IMR-90 (cell line): ENCODE measurements around the gene CYP4F3. TPM values are rescaled to one million over a fixed set of nuclear protein-coding genes. Genes with fewer than 3 reads are reported as not detected.

ENCODE experiments used
- ATAC-seq: fragments of 200-7000 bp; cut with Tn5 transposase; 2 replicates; pipeline ENCODE4 v1.9.1; 2020; ENCODE audit warnings: low read depth, mild to moderate bottlenecking, moderate library complexity
- BruUV-seq: library from RNA; stranded (reverse); fragments of 400-500 nt; replicated peaks from 2 replicates; lab custom pipeline; 2021; lab: Mats Ljungman, UMichigan
- CTCF ChIA-PET: fragments of 300-600 bp; formaldehyde crosslinking; extraction: SDS; loops from one replicate; lab custom pipeline; 2021; ENCODE audit warnings: antibody characterized with exemption; lab: Yijun Ruan, JAX
- POLR2A ChIA-PET: fragments of 300-600 bp; sonication (Branson Sonifier 250); formaldehyde crosslinking; loops from one replicate; lab custom pipeline; 2022; ENCODE audit warnings: antibody characterized with exemption; ENCODE audit not compliant: unreplicated experiment; lab: Charles Lee
- DNase-seq: peaks from one replicate; pipeline ENCODE4 v3.0.0; 2013
- H2AFZ ChIP-seq: replicated peaks from 2 replicates; pipeline ENCODE3; 2013; ENCODE audit warnings: low read length, mild to moderate bottlenecking; ENCODE audit not compliant: poor library complexity
- H2AK5ac ChIP-seq: 2 replicates; pipeline ENCODE4 v1.6.1; 2013; ENCODE audit warnings: low read depth, low read length, inconsistent platforms
- H2AK9ac ChIP-seq: replicated peaks from 2 replicates; pipeline ENCODE3; 2013; ENCODE audit warnings: mild to moderate bottlenecking, low read depth, low read length, moderate library complexity; ENCODE audit not compliant: poor library complexity
- H2BK120ac ChIP-seq: 2 replicates; pipeline ENCODE4 v1.6.1; 2013; ENCODE audit warnings: low read depth, low read length, inconsistent platforms
- H2BK15ac ChIP-seq: 3 replicates; pipeline ENCODE4 v1.6.1; 2013; ENCODE audit warnings: low read depth, low read length, inconsistent platforms
- H2BK20ac ChIP-seq: 2 replicates; pipeline ENCODE4 v1.6.1; 2013; ENCODE audit warnings: low read depth, mild to moderate bottlenecking, inconsistent platforms, low read length, moderate library complexity
- H2BK5ac ChIP-seq: 2 replicates; pipeline ENCODE4 v1.6.1; 2013; ENCODE audit warnings: mild to moderate bottlenecking, low read depth, low read length, inconsistent platforms; ENCODE audit not compliant: poor library complexity, severe bottlenecking
- H3K14ac ChIP-seq: replicated peaks from 2 replicates; pipeline ENCODE4 v1.6.1; 2013; ENCODE audit warnings: low read depth, low read length, inconsistent platforms
- H3K18ac ChIP-seq: 2 replicates; pipeline ENCODE4 v1.6.1; 2013; ENCODE audit warnings: low read depth, low read length, control low read depth
- H3K23ac ChIP-seq: 2 replicates; pipeline ENCODE4 v1.6.1; 2013; ENCODE audit warnings: low read depth, low read length, inconsistent platforms
- H3K27ac ChIP-seq: 2 replicates; pipeline ENCODE4 v1.5.1; 2013; ENCODE audit warnings: mild to moderate bottlenecking, control low read depth, low read length; ENCODE audit not compliant: insufficient read depth
- H3K27me3 ChIP-seq: 2 replicates; pipeline ENCODE4 v1.6.1; 2013; ENCODE audit warnings: low read length; ENCODE audit not compliant: control insufficient read depth, insufficient read depth
- H3K36me3 ChIP-seq: 2 replicates; pipeline ENCODE4 v1.6.1; 2013; ENCODE audit warnings: low read length, mixed read lengths; ENCODE audit not compliant: control insufficient read depth, insufficient read depth
- H3K4ac ChIP-seq: 2 replicates; pipeline ENCODE4 v1.6.1; 2013; ENCODE audit warnings: low read depth, low read length, inconsistent platforms
- H3K4me1 ChIP-seq: 2 replicates; pipeline ENCODE4 v1.6.1; 2013; ENCODE audit warnings: low read length, mixed read lengths; ENCODE audit not compliant: control insufficient read depth, insufficient read depth
- H3K4me2 ChIP-seq: 2 replicates; pipeline ENCODE4 v1.6.1; 2013; ENCODE audit warnings: low read depth, mild to moderate bottlenecking, control low read depth, low read length, moderate library complexity
- H3K4me3 ChIP-seq: 2 replicates; pipeline ENCODE4 v1.5.1; 2013; ENCODE audit warnings: low read depth, mild to moderate bottlenecking, control low read depth, low read length, moderate library complexity; ENCODE audit not compliant: insufficient read depth
- H3K56ac ChIP-seq: 2 replicates; pipeline ENCODE4 v1.6.1; 2013; ENCODE audit warnings: low read length, inconsistent platforms; ENCODE audit not compliant: insufficient read depth; ENCODE audit errors: extremely low read depth
- H3K79me1 ChIP-seq, 2 experiments: 2 replicates each; pipeline ENCODE4 v1.6.1; 2013; ENCODE audit warnings: low read length in 2 of 2, inconsistent platforms in 1 of 2, low read depth in 1 of 2
- H3K9ac ChIP-seq: 2 replicates; pipeline ENCODE4 v1.6.1; 2013; ENCODE audit warnings: low read depth, low read length, control low read depth
- H3K9me1 ChIP-seq: 2 replicates; pipeline ENCODE4 v1.6.1; 2013; ENCODE audit warnings: low read length, inconsistent platforms; ENCODE audit not compliant: insufficient read depth
- H3K9me3 ChIP-seq: 2 replicates; pipeline ENCODE4 v1.6.1; 2013; ENCODE audit warnings: low read length; ENCODE audit not compliant: control insufficient read depth, insufficient read depth
- H4K20me1 ChIP-seq: 2 replicates; pipeline ENCODE4 v1.6.1; 2013; ENCODE audit warnings: low read length, inconsistent platforms; ENCODE audit not compliant: insufficient read depth
- H4K5ac ChIP-seq: 2 replicates; pipeline ENCODE4 v1.6.1; 2013; ENCODE audit warnings: mild to moderate bottlenecking, low read depth, low read length, control low read depth
- H4K8ac ChIP-seq, 2 experiments: 2 replicates each; pipeline ENCODE4 v1.6.1; 2013; ENCODE audit warnings: low read depth in 2 of 2, low read length in 2 of 2, control low read depth in 1 of 2, inconsistent platforms in 1 of 2
- H4K91ac ChIP-seq: 2 replicates; pipeline ENCODE4 v1.6.1; 2013; ENCODE audit warnings: low read depth, low read length, inconsistent platforms; ENCODE audit not compliant: insufficient read depth
- BHLHE40 ChIP-seq: fragments of 150-350 bp; IDR thresholded peaks from 2 replicates; pipeline ENCODE4 v1.6.1; 2016; ENCODE audit warnings: mild to moderate bottlenecking, low read depth, low read length
- CEBPB ChIP-seq: IDR thresholded peaks from 2 replicates; pipeline ENCODE4 v1.6.1; 2012; ENCODE audit warnings: low read depth, low read length, improper control_type of control experiment
- CHD1 ChIP-seq: IDR thresholded peaks from 2 replicates; pipeline ENCODE4 v1.6.1; 2012; ENCODE audit warnings: low read depth, low read length, improper control_type of control experiment
- FOS ChIP-seq: fragments of 150-350 bp; IDR thresholded peaks from 2 replicates; pipeline ENCODE4 v1.6.1; 2016; ENCODE audit warnings: low read depth, low read length
- MAFK ChIP-seq: IDR thresholded peaks from 2 replicates; pipeline ENCODE4 v1.6.1; 2012; ENCODE audit warnings: low read depth, low read length, improper control_type of control experiment
- MAZ ChIP-seq: IDR thresholded peaks from 2 replicates; pipeline ENCODE4 v1.6.1; 2012; ENCODE audit warnings: low read depth, mild to moderate bottlenecking, low read length, improper control_type of control experiment, moderate library complexity, borderline replicate concordance
- MXI1 ChIP-seq: IDR thresholded peaks from 2 replicates; pipeline ENCODE4 v1.6.1; 2012; ENCODE audit warnings: low read depth, mild to moderate bottlenecking, low read length, moderate library complexity, borderline replicate concordance
- NFE2L2 ChIP-seq: fragments of 150-350 bp; IDR thresholded peaks from 2 replicates; pipeline ENCODE4 v1.6.1; 2016; ENCODE audit warnings: low read depth, mild to moderate bottlenecking, low read length
- POLR2A ChIP-seq: IDR thresholded peaks from 2 replicates; pipeline ENCODE4 v1.6.1; 2012; ENCODE audit warnings: mild to moderate bottlenecking, low read depth, low read length
- RAD21 ChIP-seq: IDR thresholded peaks from 2 replicates; pipeline ENCODE4 v1.6.1; 2012; ENCODE audit warnings: low read length, improper control_type of control experiment
- RCOR1 ChIP-seq: IDR thresholded peaks from 2 replicates; pipeline ENCODE4 v1.6.1; 2012; ENCODE audit warnings: mild to moderate bottlenecking, low read length, improper control_type of control experiment; ENCODE audit not compliant: insufficient replicate concordance
- RFX5 ChIP-seq: IDR thresholded peaks from 2 replicates; pipeline ENCODE4 v1.8.0; 2012; ENCODE audit warnings: low read depth, mild to moderate bottlenecking, low read length, moderate library complexity
- SMC3 ChIP-seq: fragments of 150-350 bp; IDR thresholded peaks from 2 replicates; pipeline ENCODE4 v1.6.1; 2016; ENCODE audit warnings: low read depth, mild to moderate bottlenecking, antibody characterized with exemption, low read length, moderate library complexity
- WGBS, 2 experiments: methylation state at CpG; one replicate each; pipeline versions ENCODE4 v1.1.5 to v1.1.7; 2013; ENCODE audit warnings: missing lambda C conversion rate in 2 of 2; ENCODE audit not compliant: insufficient read length in 1 of 2; ENCODE audit errors: extremely low coverage in 2 of 2; 5-methylcytosine and 5-hydroxymethylcytosine counted together
- dilution Hi-C: fragments of 300-500 bp; cut with HindIII; formaldehyde crosslinking; loops from one replicate; pipeline ENCODE4 v1.14.3; 2018; ENCODE audit warnings: low sequenced_read_pairs; ENCODE audit not compliant: unreplicated experiment
- in situ Hi-C: fragments of 300-500 bp; cut with MboI; formaldehyde crosslinking; loops from 3 replicates; pipeline ENCODE4 v1.14.3; 2019; ENCODE audit warnings: low sequenced_read_pairs, inconsistent platforms, mixed read lengths
- intact Hi-C: fragments of 100-400 bp; cut with micrococcal nuclease; formaldehyde crosslinking; loops from 2 replicates; pipeline ENCODE4 v1.10.0; 2022
- polyA plus RNA-seq, 3 experiments: library from polyadenylated mRNA; depleted of rRNA; stranded (reverse); fragments of >200 nt; gene quantifications; 2 replicates each; pipeline ENCODE4 v1.2.3, GENCODE V29; 2012; ENCODE audit warnings: low replicate concordance in 1 of 3
- total RNA-seq: library from RNA; depleted of rRNA; stranded (reverse); fragments of >200 nt; gene quantifications from 2 replicates; pipeline ENCODE4 v1.2.3, GENCODE V29; 2012
- TF ChIP-seq, protein P1 (sequence below): conservative IDR thresholded peaks from 2 replicates; pipeline ENCODE4 v1.5.1; 2012; ENCODE audit warnings: mild to moderate bottlenecking, low read depth, low read length, improper control_type of control experiment
- TF ChIP-seq, protein P2 (sequence below): fragments of 150-350 bp; IDR thresholded peaks from 2 replicates; pipeline ENCODE4 v1.6.1; 2017; ENCODE audit warnings: mild to moderate bottlenecking, antibody characterized with exemption, low read length, low read depth
- TF ChIP-seq, protein P3 (sequence below): fragments of 150-350 bp; IDR thresholded peaks from 2 replicates; pipeline ENCODE4 v1.6.1; 2016; ENCODE audit warnings: low read depth, mild to moderate bottlenecking, low read length, moderate library complexity, borderline replicate concordance

CYP4F3 gene
- total and polyA plus RNA-seq, 2 of the 4 experiments (the other 2 are of a cell fraction), result not detected

DNA sequence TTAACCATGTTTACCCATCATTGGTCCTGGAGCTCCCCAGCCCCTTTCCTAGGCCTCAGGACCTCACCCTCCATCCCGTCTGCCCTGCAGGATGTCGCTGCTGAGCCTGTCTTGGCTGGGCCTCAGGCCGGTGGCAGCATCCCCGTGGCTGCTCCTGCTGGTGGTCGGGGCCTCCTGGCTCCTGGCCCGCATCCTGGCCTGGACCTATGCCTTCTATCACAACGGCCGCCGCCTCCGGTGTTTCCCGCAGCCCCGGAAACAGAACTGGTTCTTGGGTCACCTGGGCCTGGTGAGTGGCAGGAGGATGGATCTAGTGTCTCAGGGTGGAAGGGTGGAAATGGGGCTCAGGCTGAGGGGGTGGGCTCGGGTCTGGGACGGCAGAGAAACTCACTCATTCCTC lies 25.2 kb upstream of the CYP4F3 start:
- H3K27ac ChIP-seq, result no peak overlapping the region
- no peak overlapping the region for H3K23ac ChIP-seq
- H2BK120ac ChIP-seq, result no peak overlapping the region
- H3K18ac ChIP-seq, result no peak overlapping the region
- no peak overlapping the region for H3K56ac ChIP-seq
- H3K9me3 ChIP-seq, result peaks cover 17% of the 10 kb centered on the region; the same call in 1 of the 2 replicates
- H3K79me1 ChIP-seq, result no peaks in the 10 kb centered on the region
- dilution Hi-C loops, result no loop called here
- H2BK20ac ChIP-seq, result no peak overlapping the region
- in situ Hi-C loops, result no loop called here
- no peaks in the 10 kb centered on the region for H3K36me3 ChIP-seq
- H2AK9ac ChIP-seq, result no peak overlapping the region
- BruUV-seq, result no TSS peak
- H3K4me1 ChIP-seq, result no peaks in the 10 kb centered on the region
- H3K27me3 ChIP-seq, result no peaks in the 10 kb centered on the region
- no peak overlapping the region for H3K4me2 ChIP-seq
- H3K9ac ChIP-seq, result no peak overlapping the region
- no peak overlapping the region for H2AFZ ChIP-seq
- no peak for TF ChIP-seq CHD1
- no peak for TF ChIP-seq BHLHE40
- no peak for TF ChIP-seq RFX5
- TF ChIP-seq POLR2A, result no peak
- no peak for TF ChIP-seq SMC3
- TF ChIP-seq, protein P1, sequence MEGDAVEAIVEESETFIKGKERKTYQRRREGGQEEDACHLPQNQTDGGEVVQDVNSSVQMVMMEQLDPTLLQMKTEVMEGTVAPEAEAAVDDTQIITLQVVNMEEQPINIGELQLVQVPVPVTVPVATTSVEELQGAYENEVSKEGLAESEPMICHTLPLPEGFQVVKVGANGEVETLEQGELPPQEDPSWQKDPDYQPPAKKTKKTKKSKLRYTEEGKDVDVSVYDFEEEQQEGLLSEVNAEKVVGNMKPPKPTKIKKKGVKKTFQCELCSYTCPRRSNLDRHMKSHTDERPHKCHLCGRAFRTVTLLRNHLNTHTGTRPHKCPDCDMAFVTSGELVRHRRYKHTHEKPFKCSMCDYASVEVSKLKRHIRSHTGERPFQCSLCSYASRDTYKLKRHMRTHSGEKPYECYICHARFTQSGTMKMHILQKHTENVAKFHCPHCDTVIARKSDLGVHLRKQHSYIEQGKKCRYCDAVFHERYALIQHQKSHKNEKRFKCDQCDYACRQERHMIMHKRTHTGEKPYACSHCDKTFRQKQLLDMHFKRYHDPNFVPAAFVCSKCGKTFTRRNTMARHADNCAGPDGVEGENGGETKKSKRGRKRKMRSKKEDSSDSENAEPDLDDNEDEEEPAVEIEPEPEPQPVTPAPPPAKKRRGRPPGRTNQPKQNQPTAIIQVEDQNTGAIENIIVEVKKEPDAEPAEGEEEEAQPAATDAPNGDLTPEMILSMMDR, result no peak
- TF ChIP-seq MAZ, result no peak
- no peak for TF ChIP-seq NFE2L2
- TF ChIP-seq CEBPB, result no peak
- no peak for TF ChIP-seq MXI1
- TF ChIP-seq, protein P2, sequence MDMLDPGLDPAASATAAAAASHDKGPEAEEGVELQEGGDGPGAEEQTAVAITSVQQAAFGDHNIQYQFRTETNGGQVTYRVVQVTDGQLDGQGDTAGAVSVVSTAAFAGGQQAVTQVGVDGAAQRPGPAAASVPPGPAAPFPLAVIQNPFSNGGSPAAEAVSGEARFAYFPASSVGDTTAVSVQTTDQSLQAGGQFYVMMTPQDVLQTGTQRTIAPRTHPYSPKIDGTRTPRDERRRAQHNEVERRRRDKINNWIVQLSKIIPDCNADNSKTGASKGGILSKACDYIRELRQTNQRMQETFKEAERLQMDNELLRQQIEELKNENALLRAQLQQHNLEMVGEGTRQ, result no peak
- no peak for TF ChIP-seq RAD21
- no peak for TF ChIP-seq RCOR1
- TF ChIP-seq, protein P3, sequence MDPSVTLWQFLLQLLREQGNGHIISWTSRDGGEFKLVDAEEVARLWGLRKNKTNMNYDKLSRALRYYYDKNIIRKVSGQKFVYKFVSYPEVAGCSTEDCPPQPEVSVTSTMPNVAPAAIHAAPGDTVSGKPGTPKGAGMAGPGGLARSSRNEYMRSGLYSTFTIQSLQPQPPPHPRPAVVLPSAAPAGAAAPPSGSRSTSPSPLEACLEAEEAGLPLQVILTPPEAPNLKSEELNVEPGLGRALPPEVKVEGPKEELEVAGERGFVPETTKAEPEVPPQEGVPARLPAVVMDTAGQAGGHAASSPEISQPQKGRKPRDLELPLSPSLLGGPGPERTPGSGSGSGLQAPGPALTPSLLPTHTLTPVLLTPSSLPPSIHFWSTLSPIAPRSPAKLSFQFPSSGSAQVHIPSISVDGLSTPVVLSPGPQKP, result no peak
- no peak for TF ChIP-seq MAFK
- no peak for TF ChIP-seq FOS
- H2BK15ac ChIP-seq, result no peak overlapping the region
- H3K4ac ChIP-seq, result no peak overlapping the region
- no peak overlapping the region for H4K91ac ChIP-seq
- intact Hi-C loops, result no loop called here
- H4K20me1 ChIP-seq, result no peaks in the 10 kb centered on the region
- no peak overlapping the region for H4K5ac ChIP-seq
- WGBS, 2 experiments, result no CpG with 5 or more reads among the region's 14 CpGs
- no peak overlapping the region for H2BK5ac ChIP-seq
- DNase-seq (no peak), ATAC-seq (no peak)
- no peak overlapping the region for H3K14ac ChIP-seq
- H4K8ac ChIP-seq, result no peak overlapping the region
- POLR2A ChIA-PET, result no interaction called here
- H2AK5ac ChIP-seq, result no peak overlapping the region
- no peaks in the 10 kb centered on the region for H3K9me1 ChIP-seq
- H3K4me3 ChIP-seq, result no peak overlapping the region
- CTCF ChIA-PET, result no interaction called here
